ENCODE results near the gene SREBF1.

Gene SREBF1

GRCh38 chr17:17851103-17852002 lies 14.6 kb upstream of the SREBF1 start:
- in situ Hi-C loops (cut with MboI; ENCODE audit: low sequenced_read_pairs): no loop called here
- no peaks in the 10 kb centered on the region for H3K9me3 ChIP-seq
- peaks cover 9% of the 10 kb centered on the region; the same call in 1 of the 2 replicates for H3K4me1 ChIP-seq
- no peaks in the 10 kb centered on the region for H3K27me3 ChIP-seq (ENCODE audit: low read depth)
- no peaks in the 10 kb centered on the region for H3K36me3 ChIP-seq (replicated peaks)
- H3K4me3 ChIP-seq: no peak overlapping the region
- no peak for DNase-seq (ENCODE audit: low spot score in 2 of 2)

DNA sequence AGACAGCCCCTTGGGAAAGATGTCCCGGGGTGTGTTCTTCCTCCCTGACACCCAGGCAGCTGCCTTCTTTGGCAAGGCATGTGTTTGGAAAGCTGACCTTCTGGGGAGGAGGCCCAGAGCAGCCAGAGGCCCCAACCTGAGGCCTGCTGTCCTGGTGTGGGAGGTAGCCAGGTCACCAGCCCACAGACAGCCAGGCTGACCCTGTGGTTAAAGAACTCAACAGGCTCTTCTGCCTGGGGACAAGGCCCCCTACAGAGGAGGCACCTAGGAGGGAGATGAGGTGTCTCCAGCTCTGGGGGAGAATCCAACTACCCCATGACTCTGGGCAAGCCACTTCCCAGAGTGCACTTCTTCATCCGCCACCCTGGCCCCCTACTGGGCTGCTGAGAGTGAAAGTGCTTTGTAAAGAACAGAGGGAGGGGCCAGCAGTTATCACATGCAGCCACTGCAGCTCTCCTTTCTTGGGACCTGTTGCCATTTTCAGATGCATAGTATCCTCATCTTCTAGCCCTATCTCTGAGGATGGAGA lies 13.1 kb upstream of the SREBF1 start:
- Histone ChIP-seq H3K4me3 (no peak overlapping the region), H3K36me3 (replicated peaks) (no peaks in the 10 kb centered on the region), H3K27me3 (ENCODE audit: low read depth) (no peaks in the 10 kb centered on the region), H3K9me3 (no peaks in the 10 kb centered on the region), H3K4me1 (peaks cover 9% of the 10 kb centered on the region; the same call in 1 of the 2 replicates)
- DNase-seq (ENCODE audit: low spot score in 2 of 2): peak; percentile 28 to 69
- in situ Hi-C loops (cut with MboI; ENCODE audit: low sequenced_read_pairs): no loop called here

DNA sequence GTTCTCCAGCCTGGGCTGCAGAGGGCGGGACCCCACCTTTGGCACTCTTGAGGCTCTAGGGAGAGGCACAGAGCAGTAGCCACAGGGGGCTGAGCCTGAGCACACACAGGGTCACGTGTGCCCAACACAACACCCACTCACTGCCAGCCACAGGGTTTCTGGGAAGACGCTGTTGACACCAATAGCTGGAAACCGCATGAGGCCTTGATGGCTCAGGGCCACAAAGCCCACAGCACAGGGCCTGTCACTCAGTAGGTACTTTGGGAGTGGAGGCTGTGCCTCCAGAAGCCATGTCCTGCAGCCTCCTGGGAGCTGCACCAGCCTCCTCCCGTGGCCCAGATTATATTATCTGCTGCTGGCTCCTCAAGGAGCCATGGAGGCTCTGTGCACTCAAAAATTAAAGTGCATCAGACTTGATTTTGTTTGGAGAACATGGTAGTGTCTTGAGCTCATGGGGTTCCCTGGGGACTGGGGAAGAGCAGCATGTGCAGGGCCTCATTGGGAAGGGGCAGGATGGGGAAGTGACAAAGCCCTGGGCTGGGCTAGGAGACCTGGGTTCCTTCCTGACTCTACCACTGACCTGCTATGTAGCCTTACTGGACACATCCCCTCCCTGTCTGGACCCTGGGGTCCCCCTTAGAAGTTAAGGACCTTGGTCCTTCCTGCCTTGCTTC lies 12.5 kb upstream of the SREBF1 start:
- in situ Hi-C loops (cut with MboI; ENCODE audit: low sequenced_read_pairs): no loop called here
- Histone ChIP-seq H3K36me3 (replicated peaks) (no peaks in the 10 kb centered on the region), H3K27me3 (ENCODE audit: low read depth) (no peaks in the 10 kb centered on the region), H3K9me3 (no peaks in the 10 kb centered on the region), H3K4me1 (peaks cover 9% of the 10 kb centered on the region; the same call in 1 of the 2 replicates), H3K4me3 (no peak overlapping the region)
- no peak for DNase-seq (ENCODE audit: low spot score in 2 of 2)

DNA sequence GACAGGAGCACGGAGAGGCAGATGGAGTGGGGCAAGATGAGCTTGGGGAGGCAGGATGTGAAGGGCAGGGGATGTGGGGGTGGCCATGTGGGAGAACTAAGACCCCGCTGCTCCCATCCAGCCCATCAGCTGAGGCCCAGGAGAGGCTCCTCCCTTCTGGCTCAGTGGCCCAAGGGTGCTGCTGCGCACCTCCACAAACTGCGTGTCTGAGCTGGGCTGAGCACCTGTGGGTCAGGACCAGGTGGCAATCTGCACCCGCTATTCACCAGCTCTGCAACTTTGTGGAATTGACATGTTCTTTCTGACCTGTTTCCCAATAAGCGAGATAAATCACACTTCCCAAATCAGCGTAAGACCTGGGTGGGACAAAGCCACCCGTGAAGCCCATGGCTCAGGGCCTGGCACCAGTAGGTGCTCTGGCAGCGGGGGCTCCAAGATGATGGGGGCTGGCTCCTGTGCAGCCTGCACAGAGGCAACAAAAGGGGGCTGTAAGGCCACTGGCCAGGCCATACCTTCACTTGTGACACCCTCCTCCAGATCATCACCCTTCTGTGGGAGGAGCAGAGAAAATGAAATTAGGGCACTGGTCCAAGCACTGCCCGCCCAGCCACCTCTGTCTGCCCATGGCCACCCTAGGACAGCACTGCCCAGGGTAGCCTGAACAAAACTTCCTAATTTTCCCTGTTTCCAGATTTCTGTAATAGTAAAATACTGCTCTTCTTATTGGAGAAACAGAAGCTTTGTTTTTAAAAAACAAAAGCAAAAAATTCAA lies 11.7 kb upstream of the SREBF1 start:
- Histone ChIP-seq H3K9me3 (no peaks in the 10 kb centered on the region), H3K27me3 (ENCODE audit: low read depth) (no peaks in the 10 kb centered on the region), H3K4me1 (peaks cover 8% of the 10 kb centered on the region; the same call in 1 of the 2 replicates), H3K36me3 (replicated peaks) (no peaks in the 10 kb centered on the region), H3K4me3 (no peak overlapping the region)
- no peak for DNase-seq (ENCODE audit: low spot score in 2 of 2)
- in situ Hi-C loops (cut with MboI; ENCODE audit: low sequenced_read_pairs): no loop called here

DNA sequence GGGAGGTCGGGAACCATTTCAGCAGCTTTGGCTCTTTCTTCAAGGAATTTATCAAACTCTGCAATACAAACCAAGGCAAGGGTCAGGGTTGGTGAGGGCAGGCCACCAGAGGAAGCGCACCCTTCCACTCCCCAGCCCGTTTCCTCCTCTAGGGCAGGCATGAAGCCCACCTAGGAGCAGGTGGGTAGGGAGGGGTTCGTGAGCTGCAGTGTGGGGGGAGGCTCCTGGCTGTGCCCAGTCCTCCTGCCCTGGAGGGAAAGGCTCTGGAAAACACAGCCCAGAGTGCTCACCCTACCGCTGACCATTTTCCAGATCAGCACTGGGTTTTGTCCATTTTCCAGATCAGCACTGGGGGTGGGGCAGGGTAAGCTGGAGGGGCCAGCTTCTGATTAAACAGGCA lies 10.9 kb upstream of the SREBF1 start:
- Histone ChIP-seq H3K4me3 (no peak overlapping the region), H3K36me3 (replicated peaks) (no peaks in the 10 kb centered on the region), H3K27me3 (ENCODE audit: low read depth) (no peaks in the 10 kb centered on the region), H3K9me3 (no peaks in the 10 kb centered on the region), H3K4me1 (peaks cover 5% of the 10 kb centered on the region; the same call in 1 of the 2 replicates)
- no peak for DNase-seq (ENCODE audit: low spot score in 2 of 2)
- in situ Hi-C loops (cut with MboI; ENCODE audit: low sequenced_read_pairs): no loop called here

DNA sequence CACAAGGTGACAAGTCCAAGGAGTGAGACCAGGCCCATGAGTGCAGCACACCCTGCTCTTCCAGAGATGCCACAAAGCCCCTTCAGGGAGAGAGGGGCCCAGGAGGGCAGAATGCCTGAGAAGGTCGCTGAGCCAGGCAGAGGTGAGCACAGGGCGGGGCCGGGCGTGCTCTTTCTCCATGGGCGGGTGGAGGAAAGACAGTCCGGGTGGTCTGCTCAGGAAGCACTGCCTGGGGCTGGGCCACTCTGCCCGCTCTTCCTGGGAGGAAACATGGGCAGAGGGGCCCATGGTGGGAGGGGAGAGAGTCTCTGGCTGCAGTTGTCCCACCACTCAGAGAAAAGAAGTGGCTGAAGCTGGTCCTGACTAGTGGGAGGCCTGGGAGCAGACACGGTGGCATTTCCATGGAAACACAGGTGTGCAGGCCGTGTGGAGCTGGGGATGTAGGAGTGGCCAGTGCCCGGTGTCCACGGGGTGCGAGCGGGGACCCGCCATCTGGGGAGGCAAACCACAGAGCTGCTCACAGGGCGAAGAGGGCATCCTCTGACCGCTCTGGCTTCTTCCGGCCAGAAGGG lies 10.4 kb upstream of the SREBF1 start:
- Histone ChIP-seq H3K36me3 (replicated peaks) (no peaks in the 10 kb centered on the region), H3K9me3 (no peaks in the 10 kb centered on the region), H3K4me3 (no peak overlapping the region), H3K4me1 (peaks cover 5% of the 10 kb centered on the region; the same call in 1 of the 2 replicates), H3K27me3 (ENCODE audit: low read depth) (no peaks in the 10 kb centered on the region)
- no peak for DNase-seq (ENCODE audit: low spot score in 2 of 2)
- in situ Hi-C loops (cut with MboI; ENCODE audit: low sequenced_read_pairs): no loop called here

- no peaks in the 10 kb centered on the region for H3K9me3 ChIP-seq
- DNase-seq (ENCODE audit: low spot score in 2 of 2): no peak
- no peaks in the 10 kb centered on the region for H3K36me3 ChIP-seq (replicated peaks)
- H3K4me3 ChIP-seq: no peak overlapping the region
- no peaks in the 10 kb centered on the region for H3K27me3 ChIP-seq (ENCODE audit: low read depth)
- in situ Hi-C loops (cut with MboI; ENCODE audit: low sequenced_read_pairs): no loop called here
- H3K4me1 ChIP-seq: peaks cover 5% of the 10 kb centered on the region; the same call in 1 of the 2 replicates
These were observed 9.9 kb upstream of the SREBF1 start for GRCh38 chr17:17846645-17847044.

DNA sequence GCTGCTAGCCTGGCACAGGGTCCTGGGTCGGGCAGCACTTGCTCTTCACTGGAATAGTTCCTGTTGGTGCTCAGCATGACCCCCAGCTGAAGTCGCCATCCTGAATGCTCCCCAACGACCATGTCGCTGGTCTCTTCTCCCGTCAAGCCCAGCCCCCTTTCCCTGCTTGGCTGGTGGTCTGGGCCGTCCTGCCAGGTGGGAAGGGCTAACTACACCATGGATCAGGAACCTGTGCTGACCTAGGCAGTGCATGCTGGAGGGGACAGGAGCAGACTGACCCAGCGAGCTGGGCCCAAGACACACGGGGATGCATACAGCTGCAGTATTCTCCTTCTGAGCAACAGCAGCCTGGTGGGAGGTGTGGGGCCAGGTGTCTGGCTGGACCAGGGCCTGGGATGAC lies 9.2 kb upstream of the SREBF1 start:
- Histone ChIP-seq H3K36me3 (replicated peaks) (no peaks in the 10 kb centered on the region), H3K27me3 (ENCODE audit: low read depth) (no peaks in the 10 kb centered on the region), H3K9me3 (no peaks in the 10 kb centered on the region), H3K4me3 (no peak overlapping the region), H3K4me1 (peaks cover 7% of the 10 kb centered on the region)
- no peak for DNase-seq (ENCODE audit: low spot score in 2 of 2)
- in situ Hi-C loops (cut with MboI; ENCODE audit: low sequenced_read_pairs): no loop called here

- Histone ChIP-seq H3K36me3 (replicated peaks) (no peaks in the 10 kb centered on the region), H3K4me1 (peaks cover 13% of the 10 kb centered on the region), H3K4me3 (no peak overlapping the region), H3K9me3 (no peaks in the 10 kb centered on the region), H3K27me3 (ENCODE audit: low read depth) (no peaks in the 10 kb centered on the region)
- in situ Hi-C loops (cut with MboI; ENCODE audit: low sequenced_read_pairs): no loop called here
- DNase-seq (ENCODE audit: low spot score in 2 of 2): no peak
These were observed 8.4 kb upstream of the SREBF1 start for GRCh38 chr17:17845046-17845775.

GRCh38 chr17:17844500-17844899 lies 7.7 kb upstream of the SREBF1 start:
- no peak for DNase-seq (ENCODE audit: low spot score in 2 of 2)
- H3K4me3 ChIP-seq: no peak overlapping the region
- no peaks in the 10 kb centered on the region for H3K36me3 ChIP-seq (replicated peaks)
- H3K27me3 ChIP-seq (ENCODE audit: low read depth): no peaks in the 10 kb centered on the region
- in situ Hi-C loops (cut with MboI; ENCODE audit: low sequenced_read_pairs): no loop called here
- H3K9me3 ChIP-seq: no peaks in the 10 kb centered on the region
- H3K4me1 ChIP-seq: peaks cover 13% of the 10 kb centered on the region

DNA sequence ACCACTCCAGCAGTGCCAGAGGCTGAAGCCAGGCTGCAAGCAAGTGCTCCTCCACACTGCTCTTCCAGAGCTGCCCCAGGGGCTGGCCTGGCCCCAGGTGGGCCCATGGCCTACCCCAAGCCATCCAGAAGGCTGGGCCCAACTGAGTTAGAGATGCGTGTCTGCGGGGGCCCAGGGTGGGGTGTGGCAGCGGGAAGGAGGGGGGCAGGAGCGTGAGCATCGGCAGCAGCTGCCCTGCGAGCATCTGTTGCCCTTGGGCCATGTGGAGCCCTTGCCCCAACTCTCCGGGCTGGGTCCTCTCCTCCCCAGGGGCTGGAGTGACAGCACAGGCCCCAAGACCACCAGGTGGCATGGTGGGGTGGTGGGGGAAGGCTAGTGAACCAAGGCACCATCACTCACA lies 7.3 kb upstream of the SREBF1 start:
- no peaks in the 10 kb centered on the region for H3K9me3 ChIP-seq
- peaks cover 17% of the 10 kb centered on the region for H3K4me1 ChIP-seq
- DNase-seq (ENCODE audit: low spot score in 2 of 2): no peak
- H3K27me3 ChIP-seq (ENCODE audit: low read depth): no peaks in the 10 kb centered on the region
- in situ Hi-C loops (cut with MboI; ENCODE audit: low sequenced_read_pairs): no loop called here
- H3K36me3 ChIP-seq (replicated peaks): no peaks in the 10 kb centered on the region
- no peak overlapping the region for H3K4me3 ChIP-seq

GRCh38 chr17:17843096-17843495 lies 6.3 kb upstream of the SREBF1 start:
- H3K27me3 ChIP-seq (ENCODE audit: low read depth): no peaks in the 10 kb centered on the region
- H3K4me1 ChIP-seq: peaks cover 27% of the 10 kb centered on the region
- DNase-seq (ENCODE audit: low spot score in 2 of 2): no peak
- no peaks in the 10 kb centered on the region for H3K9me3 ChIP-seq
- H3K36me3 ChIP-seq (replicated peaks): no peaks in the 10 kb centered on the region
- in situ Hi-C loops (cut with MboI; ENCODE audit: low sequenced_read_pairs): no loop called here
- H3K4me3 ChIP-seq: no peak overlapping the region
